Astrocyte of the hippocampus (primary cell): Measurements from ENCODE around the gene GGACT.
"Not testable (repeated sequence)": the region's sequence is repeated elsewhere in the genome, so short reads cannot be mapped to it uniquely, and the experiment has no call there.

Experiments
- DNase-seq: peaks from one replicate; pipeline ENCODE4 v3.0.0; 2011; ENCODE audit warnings: low read depth, low spot score

GGACT gene

GRCh38 chr13:100588331-100589177 lies at the start of gene GGACT:
Gene GGACT, minus strand, starts transcription at chr13:100588789. Its CDS starts 56,198 bp downstream, at chr13:100532591.
- peak; percentile 87 for DNase-seq

GRCh38 chr13:100637796-100638195 lies 49.2 kb upstream of the GGACT start:
- no peak for DNase-seq

GRCh38 chr13:100637380-100637779 lies 48.8 kb upstream of the GGACT start:
- no peak for DNase-seq

GRCh38 chr13:100636441-100636840 lies 47.9 kb upstream of the GGACT start:
- DNase-seq, result no peak

- no peak for DNase-seq
Measured at GRCh38 chr13:100636004-100636403, 47.4 kb upstream of the GGACT start.

- no peak for DNase-seq
Measured at GRCh38 chr13:100634696-100635095, 46.1 kb upstream of the GGACT start.

GRCh38 chr13:100633461-100633860 lies 44.9 kb upstream of the GGACT start:
- peak; percentile 84 for DNase-seq

GRCh38 chr13:100630555-100630954 lies 42.0 kb upstream of the GGACT start:
- DNase-seq, result peak; percentile 57

- DNase-seq, result no peak
Measured at GRCh38 chr13:100627120-100627519, 38.5 kb upstream of the GGACT start.

GRCh38 chr13:100625447-100625846 lies 36.9 kb upstream of the GGACT start:
- DNase-seq, result peak; percentile 56

GRCh38 chr13:100620792-100621191 lies 32.2 kb upstream of the GGACT start:
- DNase-seq, result no peak

- DNase-seq, result no peak
Measured at GRCh38 chr13:100619940-100620339, 31.4 kb upstream of the GGACT start.

- not testable (repeated sequence) for DNase-seq
Measured at GRCh38 chr13:100618897-100619296, 30.3 kb upstream of the GGACT start.

- DNase-seq, result no peak
Measured at GRCh38 chr13:100613031-100613430, 24.4 kb upstream of the GGACT start.

- DNase-seq, result peak; percentile 90
Measured at GRCh38 chr13:100611678-100612492, 23.3 kb upstream of the GGACT start.

GRCh38 chr13:100610391-100611347 lies 22.1 kb upstream of the GGACT start:
- no peak for DNase-seq

GRCh38 chr13:100608906-100609305 lies 20.3 kb upstream of the GGACT start:
- DNase-seq, result no peak

- DNase-seq, result no peak
Measured at GRCh38 chr13:100608489-100608888, 19.9 kb upstream of the GGACT start.

GRCh38 chr13:100604918-100605710 lies 16.5 kb upstream of the GGACT start:
- no peak for DNase-seq

GRCh38 chr13:100602493-100603111 lies 14.0 kb upstream of the GGACT start:
- DNase-seq, result peak; percentile 50
